Kidney (tissue), 14 donors: ENCODE measurements around the gene TRIM5. TPM values are rescaled to one million over a fixed set of nuclear protein-coding genes. Genes with fewer than 3 reads are reported as not detected.

Source experiments
- DNase-seq, 5 donors: peaks; one replicate each; pipeline ENCODE4 v3.0.0-alpha.2; 2013 to 2020
- FAIRE-seq: peaks from 2 replicates; lab custom pipeline; 2012; peaks lifted over from hg19 to GRCh38; lab: Jason Lieb, UNC
- H3K27ac ChIP-seq, 2 donors: one replicate each; pipeline ENCODE4 v1.7.0; 2013; ENCODE audit warnings: low read depth in 2 of 2, low read length in 2 of 2, inconsistent platforms in 1 of 2
- H3K27me3 ChIP-seq: one replicate; pipeline ENCODE4 v1.7.1; 2013; ENCODE audit warnings: low read length, inconsistent platforms; ENCODE audit not compliant: control insufficient read depth, insufficient read depth
- H3K36me3 ChIP-seq, 3 donors: one replicate each; pipeline versions ENCODE4 v1.7.0 to v1.7.1; 2013; ENCODE audit warnings: low read length in 3 of 3, control low read depth in 1 of 3, inconsistent platforms in 1 of 3; ENCODE audit not compliant: insufficient read depth in 3 of 3, control insufficient read depth in 2 of 3
- H3K4me1 ChIP-seq, 3 donors: one replicate each; pipeline versions ENCODE4 v1.7.0 to v1.7.1; 2013; ENCODE audit warnings: low read length in 3 of 3, inconsistent platforms in 1 of 3, low read depth in 1 of 3; ENCODE audit not compliant: control insufficient read depth in 2 of 3, insufficient read depth in 2 of 3
- H3K4me3 ChIP-seq, 3 donors: one replicate each; pipeline versions ENCODE4 v1.7.0 to v1.8.1; 2013; ENCODE audit warnings: low read length in 3 of 3, control low read depth in 1 of 3, inconsistent platforms in 1 of 3
- H3K9ac ChIP-seq, 3 donors: one replicate each; pipeline versions ENCODE4 v1.7.0 to v1.7.1; 2013; ENCODE audit warnings: low read length in 3 of 3, control low read depth in 1 of 3, inconsistent platforms in 1 of 3
- H3K9me3 ChIP-seq, 3 donors: one replicate each; pipeline versions ENCODE4 v1.7.0 to v1.7.1; 2013; ENCODE audit warnings: low read length in 3 of 3, control low read depth in 1 of 3, inconsistent platforms in 1 of 3; ENCODE audit not compliant: control insufficient read depth in 2 of 3, insufficient read depth in 1 of 3
- intact Hi-C: fragments of 100-400 bp; cut with DNase I; formaldehyde crosslinking; loops from one replicate; pipeline ENCODE4 v1.11.1; 2022
- polyA plus RNA-seq: library from polyadenylated mRNA; stranded (reverse); fragments of 350-450 nt; fragmentation: Illumina TruSeq; extraction: RNeasy Lipid Tissue Mini Kit (QIAGEN cat#74804); gene quantifications from one replicate; pipeline ENCODE4 v1.2.3, GENCODE V29; 2014; ENCODE audit warnings: low read depth, low replicate concordance; ENCODE audit not compliant: insufficient read depth
- total RNA-seq: library from RNA; stranded (reverse); fragmentation: NEBNext Ultra II Directional; extraction: Animal tissue kit (Norgen Biotek cat#: 25700); gene quantifications from one replicate; pipeline ENCODE4 v1.2.1, GENCODE V29; 2021
- TF ChIP-seq, protein P1 (sequence below): IDR thresholded peaks from 3 replicates; pipeline ENCODE4 v1.5.1; 2012; ENCODE audit warnings: mild to moderate bottlenecking, moderate library complexity, borderline replicate concordance; ENCODE audit not compliant: insufficient read depth; ENCODE audit errors: extremely low read depth
- donor health status: control.
- donor health status: control.
- donor health status: control.
- donor health status: control.
- donor health status: control.
- donor health status: DM: yes; HTN: yes; CAD: no.
- donor health status: Normal renal cell carcinoma (clear cell type).

TRIM5 gene
- total and polyA plus RNA-seq, 2 donors from 2014 or later = 11.2 to 27.7 TPM

DNA sequence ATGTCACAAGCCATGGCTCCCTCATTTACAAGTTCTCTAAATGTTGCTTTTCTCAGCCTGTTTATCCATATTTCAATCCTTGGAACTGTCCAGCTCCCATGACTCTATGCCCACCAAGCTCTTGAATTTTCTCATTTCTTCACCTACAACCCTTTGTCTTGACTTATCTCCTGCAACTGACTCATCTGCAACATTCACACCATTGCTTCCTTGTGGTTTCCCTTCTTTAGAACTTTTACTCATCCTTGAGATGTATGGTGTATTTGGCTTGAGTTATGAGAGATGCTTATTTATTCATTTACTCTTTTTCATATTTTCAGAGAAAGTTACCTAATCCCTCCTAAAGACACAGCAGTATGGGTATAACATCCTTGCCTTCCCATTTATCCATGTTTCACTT is 41.3 kb downstream of the TRIM5 start:
- Histone ChIP-seq H3K4me1 (no peaks in the 10 kb centered on the region), H3K27ac (no peak overlapping the region), H3K36me3 (peaks cover 2 to 5% (median 3%) of the 10 kb centered on the region in 3 donors), H3K9me3 (no peaks in the 10 kb centered on the region), H3K9ac (no peak overlapping the region), H3K27me3 (no peaks in the 10 kb centered on the region), H3K4me3 (no peak overlapping the region)
- no peak for FAIRE-seq
- intact Hi-C loops = no loop called here
- no peak for DNase-seq
- TF ChIP-seq, protein P1, sequence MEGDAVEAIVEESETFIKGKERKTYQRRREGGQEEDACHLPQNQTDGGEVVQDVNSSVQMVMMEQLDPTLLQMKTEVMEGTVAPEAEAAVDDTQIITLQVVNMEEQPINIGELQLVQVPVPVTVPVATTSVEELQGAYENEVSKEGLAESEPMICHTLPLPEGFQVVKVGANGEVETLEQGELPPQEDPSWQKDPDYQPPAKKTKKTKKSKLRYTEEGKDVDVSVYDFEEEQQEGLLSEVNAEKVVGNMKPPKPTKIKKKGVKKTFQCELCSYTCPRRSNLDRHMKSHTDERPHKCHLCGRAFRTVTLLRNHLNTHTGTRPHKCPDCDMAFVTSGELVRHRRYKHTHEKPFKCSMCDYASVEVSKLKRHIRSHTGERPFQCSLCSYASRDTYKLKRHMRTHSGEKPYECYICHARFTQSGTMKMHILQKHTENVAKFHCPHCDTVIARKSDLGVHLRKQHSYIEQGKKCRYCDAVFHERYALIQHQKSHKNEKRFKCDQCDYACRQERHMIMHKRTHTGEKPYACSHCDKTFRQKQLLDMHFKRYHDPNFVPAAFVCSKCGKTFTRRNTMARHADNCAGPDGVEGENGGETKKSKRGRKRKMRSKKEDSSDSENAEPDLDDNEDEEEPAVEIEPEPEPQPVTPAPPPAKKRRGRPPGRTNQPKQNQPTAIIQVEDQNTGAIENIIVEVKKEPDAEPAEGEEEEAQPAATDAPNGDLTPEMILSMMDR = no peak

- no peak for FAIRE-seq
- Histone ChIP-seq H3K4me3 (no peak overlapping the region), H3K9me3 (no peaks in the 10 kb centered on the region), H3K36me3 (peaks cover 2 to 5% (median 3%) of the 10 kb centered on the region in 3 donors), H3K9ac (no peak overlapping the region), H3K4me1 (no peaks in the 10 kb centered on the region), H3K27ac (no peak overlapping the region), H3K27me3 (no peaks in the 10 kb centered on the region)
- no peak for DNase-seq
- TF ChIP-seq, protein P1 = no peak
- intact Hi-C loops = no loop called here
Measured at GRCh38 chr11:5639953-5640352, 44.9 kb downstream of the TRIM5 start.

DNA sequence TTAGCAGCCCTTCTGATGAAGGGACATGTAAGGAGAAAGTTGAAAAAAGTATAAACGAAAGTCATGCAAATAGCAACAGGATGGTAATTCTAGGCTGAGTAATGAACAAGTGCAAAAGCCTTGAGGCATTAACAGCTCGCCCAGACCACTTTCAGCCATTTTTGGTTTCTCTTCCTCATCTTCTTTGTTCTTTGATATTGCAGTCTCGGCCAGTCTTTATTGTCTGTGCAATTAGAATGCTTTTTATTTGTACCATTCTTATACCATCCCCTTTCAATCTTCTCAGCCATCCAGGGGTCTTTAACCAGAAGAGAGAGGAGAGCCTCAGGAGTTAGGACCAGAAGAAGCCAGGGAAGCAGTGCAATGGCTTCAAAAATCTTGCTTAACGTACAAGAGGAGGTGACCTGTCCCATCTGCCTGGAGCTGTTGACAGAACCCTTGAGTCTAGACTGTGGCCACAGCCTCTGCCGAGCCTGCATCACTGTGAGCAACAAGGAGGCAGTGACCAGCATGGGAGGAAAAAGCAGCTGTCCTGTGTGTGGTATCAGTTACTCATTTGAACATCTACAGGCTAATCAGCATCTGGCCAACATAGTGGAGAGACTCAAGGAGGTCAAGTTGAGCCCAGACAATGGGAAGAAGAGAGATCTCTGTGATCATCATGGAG is 52.8 kb downstream of the TRIM5 start:
- H3K9ac ChIP-seq = no peak overlapping the region
- FAIRE-seq = no peak
- intact Hi-C loops = no loop called here

More for the DNA sequence above, 52.8 kb downstream of the TRIM5 start:
- Histone ChIP-seq H3K36me3 (no peaks in the 10 kb centered on the region), H3K9me3 (no peaks in the 10 kb centered on the region), H3K4me1 (no peaks in the 10 kb centered on the region), H3K27me3 (no peaks in the 10 kb centered on the region), H3K27ac (no peak overlapping the region), H3K4me3 (no peak overlapping the region)
- TF ChIP-seq, protein P1 = no peak
- no peak for DNase-seq
